Measurements from ENCODE around the gene TPTE2. TPM values are rescaled to one million over a fixed set of nuclear protein-coding genes. Genes with fewer than 3 reads are reported as not detected.

The TPTE2 gene
- polyA plus RNA-seq, 1 of the 3 experiments (the other 2 are of a cell fraction), result not detected

DNA sequence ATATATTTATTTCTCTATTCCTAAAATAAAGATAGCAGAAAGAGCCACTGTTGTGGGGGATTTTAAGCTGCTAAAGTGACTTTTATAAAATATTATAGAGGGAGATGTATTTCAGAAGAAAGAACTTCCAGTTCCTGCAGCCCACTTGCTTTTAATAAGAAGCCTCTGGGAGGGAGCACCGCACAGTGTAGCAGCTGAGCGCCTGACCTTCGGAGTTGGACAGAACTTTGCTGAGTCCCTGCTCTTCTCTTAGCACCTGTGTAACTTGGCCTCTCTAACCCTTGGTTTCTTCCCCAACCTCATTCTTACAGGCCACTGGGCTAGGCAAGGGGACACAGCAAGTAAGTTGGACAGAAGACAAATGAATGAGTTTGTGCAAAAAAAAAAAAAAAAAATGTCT is 34.8 kb upstream of the TPTE2 start (continued):
- no peak for TF ChIP-seq TEAD4 (IDR thresholded peaks at IDR 0.05; ENCODE audit: borderline replicate concordance, insufficient read depth)
- TF ChIP-seq CHD2 (IDR thresholded peaks at IDR 0.05; ENCODE audit: low read length, partially characterized antibody), result no peak

DNA sequence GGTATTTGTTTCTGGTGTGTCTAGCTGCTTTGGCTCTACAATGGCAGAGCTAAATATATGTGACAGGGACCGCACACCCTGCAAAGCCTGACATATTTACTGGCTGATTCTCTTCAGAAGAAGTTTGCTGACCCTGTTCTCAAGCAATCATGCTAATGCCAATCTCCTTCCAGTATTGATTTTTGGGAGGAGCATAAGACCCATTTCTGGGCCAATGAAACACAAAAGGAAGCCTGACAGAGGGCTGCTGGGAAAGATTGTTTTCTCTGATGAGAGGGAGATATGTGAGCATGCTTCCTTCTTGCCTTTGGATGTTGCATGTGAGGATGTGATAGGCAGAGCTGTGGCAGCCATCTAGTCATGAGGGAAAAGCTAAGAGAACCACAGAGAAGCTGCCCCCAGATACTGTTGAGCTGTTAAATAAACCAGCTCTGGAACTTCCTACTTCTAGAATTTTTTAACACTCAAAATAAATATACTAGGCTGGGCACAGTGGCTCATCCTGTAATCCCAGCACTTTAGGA is 31.4 kb upstream of the TPTE2 start:
- Histone ChIP-seq H3K27me3 (ENCODE audit: insufficient read depth) (no peaks in the 10 kb centered on the region), H3F3A (replicated peaks; ENCODE audit: insufficient read depth) (no peaks in the 10 kb centered on the region), H3K79me2 (ENCODE audit: insufficient read depth) (no peaks in the 10 kb centered on the region), H3K9me3 (no peaks in the 10 kb centered on the region), H3K27ac (ENCODE audit: low read depth in 2 of 2, low read length in 1 of 2) (no peak overlapping the region), H2AFZ (ENCODE audit: low read depth) (no peak overlapping the region), H3K4me1 (ENCODE audit: control insufficient read depth in 1 of 2, insufficient read depth in 2 of 2, low read depth in 1 of 2, low read length in 1 of 2) (no peaks in the 10 kb centered on the region), H3K9ac (no peak overlapping the region), H3K36me3 (replicated peaks in 1 of 2; ENCODE audit: control insufficient read depth in 1 of 2, insufficient read depth in 2 of 2, low read length in 1 of 2) (no peaks in the 10 kb centered on the region), H3K4me2 (no peak overlapping the region), H3K9me2 (no peaks in the 10 kb centered on the region), H4K20me1 (ENCODE audit: insufficient read depth) (no peaks in the 10 kb centered on the region), H3K4me3 (ENCODE audit: low read depth in 2 of 2, low read length in 1 of 2) (no peak overlapping the region)
- TF ChIP-seq POLR2AphosphoS5 (IDR thresholded peaks at IDR 0.05; ENCODE audit: low read depth, low read length), result no peak
- TF ChIP-seq, protein P1, sequence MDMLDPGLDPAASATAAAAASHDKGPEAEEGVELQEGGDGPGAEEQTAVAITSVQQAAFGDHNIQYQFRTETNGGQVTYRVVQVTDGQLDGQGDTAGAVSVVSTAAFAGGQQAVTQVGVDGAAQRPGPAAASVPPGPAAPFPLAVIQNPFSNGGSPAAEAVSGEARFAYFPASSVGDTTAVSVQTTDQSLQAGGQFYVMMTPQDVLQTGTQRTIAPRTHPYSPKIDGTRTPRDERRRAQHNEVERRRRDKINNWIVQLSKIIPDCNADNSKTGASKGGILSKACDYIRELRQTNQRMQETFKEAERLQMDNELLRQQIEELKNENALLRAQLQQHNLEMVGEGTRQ (IDR thresholded peaks at IDR 0.05; ENCODE audit: borderline replicate concordance, low read depth, low read length), result no peak
- no peak for TF ChIP-seq SIN3A (IDR thresholded peaks at IDR 0.05; ENCODE audit: borderline replicate concordance, low read depth, low read length)
- ChIA-PET CTCF (no interaction called here), POLR2A (no interaction called here)
- WGBS (ENCODE audit: low lambda C conversion rate), result 93% methylated on average over 1 of the region's 1 CpG
- no peak for DNase-seq

DNA sequence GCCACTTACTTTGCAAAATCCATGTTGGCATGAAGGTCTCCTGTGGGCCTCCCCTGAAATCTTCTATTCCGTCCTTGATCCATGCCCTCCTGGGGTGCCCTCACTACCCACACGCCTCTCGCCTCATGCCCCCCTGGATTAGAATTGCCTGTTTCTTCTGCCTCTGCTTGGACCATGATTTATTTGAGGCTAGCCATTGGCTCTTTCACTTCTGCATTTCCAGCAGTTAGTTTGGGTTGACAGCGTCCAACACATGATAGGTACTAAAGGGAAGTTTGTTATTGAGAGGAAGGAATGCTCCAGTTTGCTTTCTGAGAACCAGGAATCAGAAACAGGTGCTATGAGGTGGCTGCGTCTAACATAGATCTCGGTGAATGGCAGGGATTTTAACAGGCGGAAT is 30.5 kb upstream of the TPTE2 start:
- TF ChIP-seq FOXM1 (IDR thresholded peaks at IDR 0.05; ENCODE audit: low read depth) (no peak), RFX5 (IDR thresholded peaks at IDR 0.05; ENCODE audit: low read length) (no peak), MEF2A (IDR thresholded peaks at IDR 0.05; ENCODE audit: borderline replicate concordance, low read depth) (no peak), NRF1 (IDR thresholded peaks at IDR 0.05; ENCODE audit: low read depth, low read length) (no peak), RXRA (IDR thresholded peaks at IDR 0.05; ENCODE audit: borderline replicate concordance, low read depth) (no peak)
- TF ChIP-seq, protein P2, sequence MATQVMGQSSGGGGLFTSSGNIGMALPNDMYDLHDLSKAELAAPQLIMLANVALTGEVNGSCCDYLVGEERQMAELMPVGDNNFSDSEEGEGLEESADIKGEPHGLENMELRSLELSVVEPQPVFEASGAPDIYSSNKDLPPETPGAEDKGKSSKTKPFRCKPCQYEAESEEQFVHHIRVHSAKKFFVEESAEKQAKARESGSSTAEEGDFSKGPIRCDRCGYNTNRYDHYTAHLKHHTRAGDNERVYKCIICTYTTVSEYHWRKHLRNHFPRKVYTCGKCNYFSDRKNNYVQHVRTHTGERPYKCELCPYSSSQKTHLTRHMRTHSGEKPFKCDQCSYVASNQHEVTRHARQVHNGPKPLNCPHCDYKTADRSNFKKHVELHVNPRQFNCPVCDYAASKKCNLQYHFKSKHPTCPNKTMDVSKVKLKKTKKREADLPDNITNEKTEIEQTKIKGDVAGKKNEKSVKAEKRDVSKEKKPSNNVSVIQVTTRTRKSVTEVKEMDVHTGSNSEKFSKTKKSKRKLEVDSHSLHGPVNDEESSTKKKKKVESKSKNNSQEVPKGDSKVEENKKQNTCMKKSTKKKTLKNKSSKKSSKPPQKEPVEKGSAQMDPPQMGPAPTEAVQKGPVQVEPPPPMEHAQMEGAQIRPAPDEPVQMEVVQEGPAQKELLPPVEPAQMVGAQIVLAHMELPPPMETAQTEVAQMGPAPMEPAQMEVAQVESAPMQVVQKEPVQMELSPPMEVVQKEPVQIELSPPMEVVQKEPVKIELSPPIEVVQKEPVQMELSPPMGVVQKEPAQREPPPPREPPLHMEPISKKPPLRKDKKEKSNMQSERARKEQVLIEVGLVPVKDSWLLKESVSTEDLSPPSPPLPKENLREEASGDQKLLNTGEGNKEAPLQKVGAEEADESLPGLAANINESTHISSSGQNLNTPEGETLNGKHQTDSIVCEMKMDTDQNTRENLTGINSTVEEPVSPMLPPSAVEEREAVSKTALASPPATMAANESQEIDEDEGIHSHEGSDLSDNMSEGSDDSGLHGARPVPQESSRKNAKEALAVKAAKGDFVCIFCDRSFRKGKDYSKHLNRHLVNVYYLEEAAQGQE (IDR thresholded peaks at IDR 0.05; ENCODE audit: low read depth, low read length), result no peak
- H3K9ac ChIP-seq, result no peak overlapping the region
- no peak overlapping the region for H3K4me3 ChIP-seq (ENCODE audit: low read depth in 2 of 2, low read length in 1 of 2)
- 88% methylated on average over 7 of the region's 7 CpGs for WGBS (ENCODE audit: low lambda C conversion rate)
- H3K4me1 ChIP-seq (ENCODE audit: control insufficient read depth in 1 of 2, insufficient read depth in 2 of 2, low read depth in 1 of 2, low read length in 1 of 2), result no peaks in the 10 kb centered on the region; a peak in 1 of 4 replicates
- H3F3A ChIP-seq (replicated peaks; ENCODE audit: insufficient read depth), result peaks cover 7% of the 10 kb centered on the region
- H3K4me2 ChIP-seq, result no peak overlapping the region
- DNase-seq, result no peak
- CTCF ChIA-PET, result no interaction called here
- no peak overlapping the region for H3K27ac ChIP-seq (ENCODE audit: low read depth in 2 of 2, low read length in 1 of 2)
- H4K20me1 ChIP-seq (ENCODE audit: insufficient read depth), result no peaks in the 10 kb centered on the region
- H2AFZ ChIP-seq (ENCODE audit: low read depth), result no peak overlapping the region
- H3K79me2 ChIP-seq (ENCODE audit: insufficient read depth), result no peaks in the 10 kb centered on the region
- H3K27me3 ChIP-seq (ENCODE audit: insufficient read depth), result no peaks in the 10 kb centered on the region
- POLR2A ChIA-PET, result no interaction called here
- H3K9me2 ChIP-seq, result no peaks in the 10 kb centered on the region
- no peaks in the 10 kb centered on the region for H3K9me3 ChIP-seq
- H3K36me3 ChIP-seq (replicated peaks in 1 of 2; ENCODE audit: control insufficient read depth in 1 of 2, insufficient read depth in 2 of 2, low read length in 1 of 2), result no peaks in the 10 kb centered on the region

All from SK-N-SH (cell line).